RWPE2 (cell line): ENCODE measurements around the gene ALX4.

ENCODE experiments used
- ATAC-seq: fragments of 200-7000 bp; cut with Tn5 transposase; 3 replicates; pipeline ENCODE4 v1.9.1; 2021; ENCODE audit warnings: low read depth
- DNase-seq: peaks from one replicate; pipeline ENCODE4 v3.0.0-alpha.2; 2020; ENCODE audit warnings: low spot score
- H3K27ac ChIP-seq: fragments of 450-650 bp; 2 replicates; pipeline ENCODE4 v1.5.1; 2017; ENCODE audit warnings: mild to moderate bottlenecking; ENCODE audit not compliant: poor library complexity, severe bottlenecking
- H3K27me3 ChIP-seq: fragments of 250-450 bp; sonication (Bioruptor Pico); 2 replicates; pipeline ENCODE4 v1.5.1; 2021; ENCODE audit warnings: mild to moderate bottlenecking, moderate library complexity; ENCODE audit not compliant: insufficient read depth, poor library complexity, severe bottlenecking
- H3K36me3 ChIP-seq: fragments of 250-450 bp; sonication (Bioruptor Pico); 2 replicates; pipeline ENCODE4 v1.5.1; 2020; ENCODE audit warnings: low read depth, mild to moderate bottlenecking, moderate library complexity
- H3K4me1 ChIP-seq: fragments of 250-450 bp; sonication (Bioruptor Pico); 2 replicates; pipeline ENCODE4 v1.5.1; 2021; ENCODE audit warnings: mild to moderate bottlenecking, moderate library complexity; ENCODE audit not compliant: insufficient read depth, poor library complexity, severe bottlenecking
- H3K4me3 ChIP-seq: fragments of 250-450 bp; sonication (Bioruptor Pico); 2 replicates; pipeline ENCODE4 v1.5.1; 2021; ENCODE audit warnings: mild to moderate bottlenecking, moderate library complexity; ENCODE audit not compliant: severe bottlenecking
- H3K9me3 ChIP-seq: fragments of 250-450 bp; sonication (Bioruptor Pico); 2 replicates; pipeline ENCODE4 v1.5.1; 2021; ENCODE audit warnings: mild to moderate bottlenecking, moderate library complexity; ENCODE audit not compliant: severe bottlenecking
- CTCF ChIP-seq: fragments of 450-650 bp; IDR thresholded peaks from one replicate; pipeline ENCODE4 v1.5.1; 2017; ENCODE audit warnings: mild to moderate bottlenecking, moderate library complexity; ENCODE audit not compliant: poor library complexity, severe bottlenecking

ALX4 gene

DNA sequence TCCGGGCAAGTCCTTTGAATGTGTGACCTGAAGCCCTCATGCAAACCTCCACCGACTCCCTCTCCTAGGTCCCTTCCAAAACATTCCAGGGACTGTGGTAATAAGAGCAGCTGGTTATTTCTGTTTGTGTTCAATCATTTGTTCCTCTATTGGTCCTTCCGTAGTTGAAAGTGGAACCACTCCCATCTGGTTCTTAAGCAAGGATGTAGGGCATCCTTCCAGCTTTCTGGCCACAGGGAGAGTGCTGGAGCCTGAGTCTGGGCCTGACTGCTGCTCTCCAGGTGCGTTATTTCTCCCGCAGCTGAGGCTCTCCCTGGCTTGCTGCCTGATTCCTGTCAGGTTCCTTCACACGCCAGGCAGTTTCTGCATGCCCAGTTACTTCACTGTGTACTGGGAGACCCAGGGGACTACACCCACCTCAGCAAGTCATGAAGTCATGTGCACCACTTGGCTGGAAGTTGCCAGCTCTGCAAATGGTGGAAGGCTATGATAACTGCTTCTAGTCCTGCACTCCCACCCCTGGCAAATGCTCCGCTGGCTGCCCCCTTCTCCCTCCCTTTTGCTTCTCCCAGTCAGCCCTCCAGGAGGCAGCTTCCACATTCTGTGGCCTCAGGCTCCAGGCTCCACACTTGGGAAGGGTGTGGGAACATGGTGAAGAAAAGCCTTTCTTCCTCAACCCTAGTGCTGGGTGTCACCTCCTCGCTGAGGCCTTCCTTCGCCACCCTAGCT lies 4.0 kb upstream of the ALX4 start:
- Histone ChIP-seq H3K4me3 (no peak overlapping the region), H3K9me3 (no peaks in the 10 kb centered on the region), H3K27me3 (peaks cover 99% of the 10 kb centered on the region), H3K4me1 (no peaks in the 10 kb centered on the region), H3K36me3 (no peaks in the 10 kb centered on the region), H3K27ac (no peak overlapping the region)
- DNase-seq, result no peak
- no peak for TF ChIP-seq CTCF
- ATAC-seq, result 0 out of 3 replicates have a peak, but pooled peaks have one; percentile 9

GRCh38 chr11:44312876-44313275 lies 2.9 kb upstream of the ALX4 start:
- Histone ChIP-seq H3K9me3 (no peaks in the 10 kb centered on the region), H3K4me1 (no peaks in the 10 kb centered on the region), H3K36me3 (no peaks in the 10 kb centered on the region), H3K27ac (no peak overlapping the region), H3K27me3 (peaks cover 98% of the 10 kb centered on the region), H3K4me3 (no peak overlapping the region)
- ATAC-seq (no peak), DNase-seq (no peak)
- TF ChIP-seq CTCF, result no peak

GRCh38 chr11:44311339-44312261 lies 1.7 kb upstream of the ALX4 start:
- TF ChIP-seq CTCF, result no peak
- Histone ChIP-seq H3K4me3 (no peak overlapping the region), H3K4me1 (no peaks in the 10 kb centered on the region), H3K27ac (no peak overlapping the region), H3K9me3 (no peaks in the 10 kb centered on the region), H3K36me3 (no peaks in the 10 kb centered on the region), H3K27me3 (peaks cover 98% of the 10 kb centered on the region)
- ATAC-seq (no peak), DNase-seq (no peak)

GRCh38 chr11:44310463-44311272 lies 729 bp upstream of the ALX4 start:
- Histone ChIP-seq H3K36me3 (no peaks in the 10 kb centered on the region), H3K27ac (no peak overlapping the region), H3K9me3 (no peaks in the 10 kb centered on the region), H3K4me1 (no peaks in the 10 kb centered on the region), H3K4me3 (no peak overlapping the region), H3K27me3 (peaks cover 98% of the 10 kb centered on the region)
- ATAC-seq, result 0 out of 3 replicates have a peak, but pooled peaks have one; percentile 10
- no peak for TF ChIP-seq CTCF
- no peak for DNase-seq
